Breast epithelium (tissue), 3 donors: ENCODE measurements around the gene TBX2.

Experiments
- CTCF ChIP-seq, 3 donors: fragments of 450-650 bp; IDR thresholded peaks; one replicate each; pipeline ENCODE4 v1.5.1; 2016 to 2017; ENCODE audit warnings: antibody characterized with exemption in 3 of 3, mild to moderate bottlenecking in 3 of 3, moderate library complexity in 3 of 3
- POLR2AphosphoS5 ChIP-seq, 3 donors: sonication (generic); formaldehyde crosslinking; IDR thresholded peaks; one replicate each; pipeline ENCODE4 v1.6.1; 2017; ENCODE audit warnings: antibody characterized with exemption in 3 of 3

- TF ChIP-seq CTCF (IDR thresholded peaks at IDR 0.05) (no peak), POLR2AphosphoS5 (IDR thresholded peaks at IDR 0.05) (no peak)
Observed at GRCh38 chr17:61394630-61395408, 4.8 kb upstream of the TBX2 start.
